DND-41 (cell line): Measurements from ENCODE around the gene ASXL1.

Experiments
- ATAC-seq: fragments of 200-7000 bp; cut with Tn5 transposase; 3 replicates; pipeline ENCODE4 v1.9.1; 2021; ENCODE audit warnings: low read depth; ENCODE audit not compliant: insufficient read depth
- DNase-seq: peaks from one replicate; pipeline ENCODE4 v3.0.0-alpha.2; 2020
- H2AFZ ChIP-seq: 2 replicates; pipeline ENCODE4 v1.6.0; 2012; ENCODE audit warnings: low read depth, low read length
- H3K27ac ChIP-seq: 2 replicates; pipeline ENCODE4 v1.5.1; 2012; ENCODE audit warnings: low read length, inconsistent platforms
- H3K27me3 ChIP-seq: fragments of 200-600 bp; sonication (generic); 2 replicates; pipeline ENCODE4 v1.6.0; 2012; ENCODE audit warnings: low read length, mild to moderate bottlenecking, inconsistent platforms; ENCODE audit not compliant: insufficient read depth, poor library complexity
- H3K36me3 ChIP-seq: 2 replicates; pipeline ENCODE4 v1.5.1; 2012; ENCODE audit warnings: low read length, inconsistent platforms; ENCODE audit not compliant: insufficient read depth
- H3K4me1 ChIP-seq: 2 replicates; pipeline ENCODE4 v1.5.1; 2012; ENCODE audit warnings: mild to moderate bottlenecking, low read length; ENCODE audit not compliant: insufficient read depth
- H3K4me2 ChIP-seq: 2 replicates; pipeline ENCODE4 v1.6.0; 2012; ENCODE audit warnings: mild to moderate bottlenecking, moderate library complexity, low read length, inconsistent platforms; ENCODE audit not compliant: insufficient read depth
- H3K4me3 ChIP-seq, 2 experiments: fragments of 200-600 bp in 1 of 2; shearing (Covaris generic) in 1 of 2; 2 replicates each; pipeline ENCODE4 v1.5.1; 2012 to 2016; ENCODE audit warnings: inconsistent platforms in 2 of 2, low read length in 2 of 2, mild to moderate bottlenecking in 2 of 2, low read depth in 1 of 2, moderate library complexity in 1 of 2
- H3K79me2 ChIP-seq: 2 replicates; pipeline ENCODE4 v1.6.0; 2012; ENCODE audit warnings: low read length, inconsistent platforms; ENCODE audit not compliant: insufficient read depth
- H3K9ac ChIP-seq: 2 replicates; pipeline ENCODE4 v1.6.0; 2012; ENCODE audit warnings: low read depth, mild to moderate bottlenecking, inconsistent platforms, low read length, moderate library complexity
- H3K9me3 ChIP-seq: 2 replicates; pipeline ENCODE4 v1.5.1; 2012; ENCODE audit warnings: low read length, moderate library complexity, mild to moderate bottlenecking, inconsistent platforms; ENCODE audit not compliant: insufficient read depth, severe bottlenecking
- H4K20me1 ChIP-seq: 2 replicates; pipeline ENCODE4 v1.6.0; 2012; ENCODE audit warnings: low read length; ENCODE audit not compliant: insufficient read depth
- EZH2 ChIP-seq: IDR thresholded peaks from 3 replicates; pipeline ENCODE4 v1.6.1; 2012; ENCODE audit warnings: borderline replicate concordance, low read depth, mild to moderate bottlenecking, moderate library complexity, low read length, inconsistent platforms; ENCODE audit not compliant: severe bottlenecking
- TF ChIP-seq, protein P1 (sequence below): IDR thresholded peaks from 2 replicates; pipeline ENCODE4 v1.5.1; 2012; ENCODE audit warnings: borderline replicate concordance, low read length, moderate library complexity, mild to moderate bottlenecking; ENCODE audit not compliant: poor library complexity, severe bottlenecking; ENCODE audit errors: extremely low read depth

The ASXL1 gene

DNA sequence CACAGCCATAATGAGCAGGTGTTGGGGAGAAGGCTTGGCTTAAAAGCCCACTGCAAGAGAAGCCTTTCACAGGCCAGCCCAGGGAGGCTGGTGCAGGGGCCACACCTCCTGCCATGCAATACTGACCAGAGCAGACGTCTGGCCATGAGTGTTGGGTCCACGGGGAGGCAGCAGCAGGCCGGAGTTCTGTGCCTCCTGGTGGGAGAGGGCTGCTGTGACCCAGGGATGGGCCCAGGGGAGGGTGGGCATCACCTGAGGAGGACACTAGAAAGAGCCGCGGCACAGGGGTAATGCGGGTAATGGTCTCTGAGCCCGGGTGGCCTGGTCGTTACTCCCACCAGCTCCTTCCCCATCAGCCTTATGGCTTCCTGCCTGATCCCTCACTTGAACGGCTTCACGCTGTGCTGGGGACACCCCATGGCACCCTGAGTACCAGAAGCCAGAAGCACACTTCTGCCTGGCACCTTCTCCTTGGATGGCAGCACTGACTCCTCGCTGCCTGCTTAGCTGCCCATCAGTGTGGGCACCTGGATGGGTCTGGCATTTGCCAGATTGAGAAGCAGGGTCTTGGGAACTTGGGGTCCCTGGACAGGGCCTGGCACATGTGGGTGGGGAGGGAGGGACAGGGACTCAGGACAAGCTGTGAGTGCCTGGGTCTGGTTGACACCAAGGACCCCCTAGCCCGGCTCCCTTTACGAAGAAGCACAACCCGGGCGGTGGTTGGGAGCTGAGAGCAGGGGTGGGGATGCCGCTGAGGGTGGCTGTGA lies 108.8 kb downstream of the ASXL1 start:
- ATAC-seq (no peak), DNase-seq (no peak)
- TF ChIP-seq EZH2 = no peak
- TF ChIP-seq, protein P1, sequence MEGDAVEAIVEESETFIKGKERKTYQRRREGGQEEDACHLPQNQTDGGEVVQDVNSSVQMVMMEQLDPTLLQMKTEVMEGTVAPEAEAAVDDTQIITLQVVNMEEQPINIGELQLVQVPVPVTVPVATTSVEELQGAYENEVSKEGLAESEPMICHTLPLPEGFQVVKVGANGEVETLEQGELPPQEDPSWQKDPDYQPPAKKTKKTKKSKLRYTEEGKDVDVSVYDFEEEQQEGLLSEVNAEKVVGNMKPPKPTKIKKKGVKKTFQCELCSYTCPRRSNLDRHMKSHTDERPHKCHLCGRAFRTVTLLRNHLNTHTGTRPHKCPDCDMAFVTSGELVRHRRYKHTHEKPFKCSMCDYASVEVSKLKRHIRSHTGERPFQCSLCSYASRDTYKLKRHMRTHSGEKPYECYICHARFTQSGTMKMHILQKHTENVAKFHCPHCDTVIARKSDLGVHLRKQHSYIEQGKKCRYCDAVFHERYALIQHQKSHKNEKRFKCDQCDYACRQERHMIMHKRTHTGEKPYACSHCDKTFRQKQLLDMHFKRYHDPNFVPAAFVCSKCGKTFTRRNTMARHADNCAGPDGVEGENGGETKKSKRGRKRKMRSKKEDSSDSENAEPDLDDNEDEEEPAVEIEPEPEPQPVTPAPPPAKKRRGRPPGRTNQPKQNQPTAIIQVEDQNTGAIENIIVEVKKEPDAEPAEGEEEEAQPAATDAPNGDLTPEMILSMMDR = no peak
- peaks cover 84% of the 10 kb centered on the region for H3K36me3 ChIP-seq
- H3K4me3 ChIP-seq = no peak overlapping the region
- H3K27me3 ChIP-seq = no peaks in the 10 kb centered on the region
- no peak overlapping the region for H2AFZ ChIP-seq
- no peak overlapping the region for H3K4me2 ChIP-seq
- peaks cover 79% of the 10 kb centered on the region for H4K20me1 ChIP-seq
- no peak overlapping the region for H3K9ac ChIP-seq
- no peak overlapping the region; the same call in 1 of the 2 replicates for H3K27ac ChIP-seq
- H3K79me2 ChIP-seq = peaks cover 86% of the 10 kb centered on the region
- H3K4me1 ChIP-seq = no peaks in the 10 kb centered on the region
- H3K9me3 ChIP-seq = no peaks in the 10 kb centered on the region

- no peaks in the 10 kb centered on the region for H3K27me3 ChIP-seq
- DNase-seq (no peak), ATAC-seq (no peak)
- H3K4me3 ChIP-seq = no peak overlapping the region
- peaks cover 83% of the 10 kb centered on the region for H4K20me1 ChIP-seq
- H3K27ac ChIP-seq = 0 out of 2 replicates have a peak overlapping the region, but pooled peaks have one; percentile 14
- H3K79me2 ChIP-seq = peaks cover 91% of the 10 kb centered on the region
- H2AFZ ChIP-seq = no peak overlapping the region
- H3K4me1 ChIP-seq = no peaks in the 10 kb centered on the region
- H3K36me3 ChIP-seq = peaks cover 86% of the 10 kb centered on the region
- H3K4me2 ChIP-seq = no peak overlapping the region
- no peaks in the 10 kb centered on the region for H3K9me3 ChIP-seq
- TF ChIP-seq, protein P1 = no peak
- no peak for TF ChIP-seq EZH2
- no peak overlapping the region for H3K9ac ChIP-seq
Measured at GRCh38 chr20:32467506-32468312, 109.6 kb downstream of the ASXL1 start.

DNA sequence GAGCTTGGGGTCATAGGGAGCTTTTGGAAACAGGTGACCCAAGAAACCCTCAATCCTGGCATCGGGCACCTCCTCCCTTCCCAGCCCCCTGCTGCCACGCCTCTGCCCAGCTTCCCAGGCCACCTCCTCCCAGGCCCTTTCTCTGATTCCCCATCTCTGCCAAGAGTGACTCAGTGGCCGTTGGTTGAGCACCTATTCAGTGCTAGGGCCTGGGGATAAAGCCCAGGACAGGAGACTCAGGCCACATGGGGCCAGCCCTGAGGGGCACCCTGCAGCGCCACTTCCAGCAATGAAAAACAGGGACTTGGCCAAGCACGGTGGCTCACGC lies 110.1 kb downstream of the ASXL1 start:
- DNase-seq (no peak), ATAC-seq (no peak)
- H3K27ac ChIP-seq = 0 out of 2 replicates have a peak overlapping the region, but pooled peaks have one; percentile 25
- H3K27me3 ChIP-seq = no peaks in the 10 kb centered on the region
- H3K9ac ChIP-seq = no peak overlapping the region
- peaks cover 93% of the 10 kb centered on the region for H3K79me2 ChIP-seq
- no peak overlapping the region for H3K4me2 ChIP-seq
- H2AFZ ChIP-seq = no peak overlapping the region
- H3K36me3 ChIP-seq = peaks cover 86% of the 10 kb centered on the region
- H3K4me3 ChIP-seq = no peak overlapping the region
- H3K9me3 ChIP-seq = no peaks in the 10 kb centered on the region
- H3K4me1 ChIP-seq = no peaks in the 10 kb centered on the region
- TF ChIP-seq EZH2 = no peak
- TF ChIP-seq, protein P1 = no peak
- H4K20me1 ChIP-seq = peaks cover 84% of the 10 kb centered on the region
